ENCODE results near the gene GPR132. TPM values are rescaled to one million over a fixed set of nuclear protein-coding genes. Genes with fewer than 3 reads are reported as not detected.
A peak's percentile ranks its signal among the peaks of the same experiment; 100 is the strongest.

The GPR132 gene
- total and polyA plus RNA-seq, 8 donors: 0.14 to 2.3 (median 0.55) TPM

GRCh38 chr14:105069522-105069870 is 4.3 kb upstream of the GPR132 start:
- ATAC-seq (no peak), DNase-seq (no peak), FAIRE-seq (no peak)
- Histone ChIP-seq H3K27me3 (no peaks in the 10 kb centered on the region), H3K4me3 (no peak overlapping the region), H3K4me1 (no peaks in the 10 kb centered on the region), H3K27ac (no peak overlapping the region), H3K36me3 (no peaks in the 10 kb centered on the region), H3K9me3 (no peaks in the 10 kb centered on the region)
- intact Hi-C loops (cut with DNase I): no loop called here
- WGBS, 2 donors: 66 to 68% methylated on average over 10 of the region's 10 CpGs
- no peak for TF ChIP-seq CTCF (IDR thresholded peaks at IDR 0.05)

- intact Hi-C loops (cut with DNase I): no loop called here
- FAIRE-seq: no peak
- Histone ChIP-seq H3K4me3 (no peak overlapping the region), H3K27ac (no peak overlapping the region), H3K27me3 (no peaks in the 10 kb centered on the region), H3K9me3 (no peaks in the 10 kb centered on the region), H3K4me1 (no peaks in the 10 kb centered on the region), H3K36me3 (no peaks in the 10 kb centered on the region)
- ATAC-seq: no peak
- TF ChIP-seq CTCF (IDR thresholded peaks at IDR 0.05): no peak
- no peak for DNase-seq
- WGBS, 2 donors: 72 to 77% methylated on average over 13 of the region's 13 CpGs
Measured at GRCh38 chr14:105068818-105069217, 3.6 kb upstream of the GPR132 start.

- DNase-seq: no peak
- no peaks in the 10 kb centered on the region for H3K27me3 ChIP-seq
- no peaks in the 10 kb centered on the region for H3K4me1 ChIP-seq
- no peaks in the 10 kb centered on the region for H3K36me3 ChIP-seq
- no peak for FAIRE-seq
- WGBS, 2 donors: 88 to 95% methylated on average over 9 to 12 of the region's 12 CpGs
- TF ChIP-seq CTCF (IDR thresholded peaks at IDR 0.05): no peak
- no peak overlapping the region for H3K4me3 ChIP-seq
- no peak for ATAC-seq
- intact Hi-C loops (cut with DNase I): no loop called here
- no peak overlapping the region for H3K27ac ChIP-seq
- no peaks in the 10 kb centered on the region for H3K9me3 ChIP-seq
Measured at GRCh38 chr14:105067969-105068301, 2.7 kb upstream of the GPR132 start.

GRCh38 chr14:105067140-105067968 is 2.1 kb upstream of the GPR132 start:
- FAIRE-seq (no peak), DNase-seq (no peak), ATAC-seq (no peak)
- Histone ChIP-seq H3K27me3 (no peaks in the 10 kb centered on the region), H3K9me3 (no peaks in the 10 kb centered on the region), H3K4me3 (no peak overlapping the region), H3K4me1 (no peaks in the 10 kb centered on the region), H3K27ac (no peak overlapping the region), H3K36me3 (no peaks in the 10 kb centered on the region)
- no peak for TF ChIP-seq CTCF (IDR thresholded peaks at IDR 0.05)
- intact Hi-C loops (cut with DNase I): no loop called here
- 76 to 83% methylated on average over 18 of the region's 18 CpGs for WGBS, 2 donors

GRCh38 chr14:105066240-105067071 is 1.2 kb upstream of the GPR132 start:
- DNase-seq: peak in 2 of 6 donors; percentile 12 to 52

More at GRCh38 chr14:105066240-105067071, 1.2 kb upstream of the GPR132 start:
- Histone ChIP-seq H3K9me3 (no peaks in the 10 kb centered on the region), H3K4me3 (no peak overlapping the region), H3K27me3 (no peaks in the 10 kb centered on the region), H3K36me3 (no peaks in the 10 kb centered on the region), H3K27ac (no peak overlapping the region), H3K4me1 (no peaks in the 10 kb centered on the region)
- WGBS, 2 donors: 80 to 90% methylated on average over 27 to 28 of the region's 28 CpGs
- FAIRE-seq: no peak
- TF ChIP-seq CTCF (IDR thresholded peaks at IDR 0.05): no peak
- intact Hi-C loops (cut with DNase I): no loop called here
- no peak for ATAC-seq

All from pancreas (tissue), 10 donors.